Thoracic aorta (tissue), 2 donors: ENCODE data around the gene CCDC91. TPM values are rescaled to one million over a fixed set of nuclear protein-coding genes. Genes with fewer than 3 reads are reported as not detected.

Source experiments
- ATAC-seq: fragments of 150-250 bp; one replicate; pipeline ENCODE4 v1.8.0; 2017; ENCODE audit warnings: low read depth; ENCODE audit not compliant: insufficient number of reproducible peaks, low FRiP score
- DNase-seq: peaks from one replicate; pipeline ENCODE4 v3.0.0-alpha.2; 2020; ENCODE audit warnings: low spot score
- H3K27ac ChIP-seq, 2 donors: fragments of 200-600 bp; sonication (generic); 1 replicate in 1 of 2; 2 replicates in 1 of 2; pipeline ENCODE4 v1.5.1; 2016; ENCODE audit warnings: mild to moderate bottlenecking in 2 of 2, moderate library complexity in 2 of 2
- H3K27me3 ChIP-seq: fragments of 200-600 bp; sonication (generic); replicated peaks from 2 replicates; pipeline ENCODE4 v1.6.0; 2016; ENCODE audit warnings: mild to moderate bottlenecking; ENCODE audit not compliant: insufficient read depth
- H3K36me3 ChIP-seq: fragments of 200-600 bp; sonication (generic); one replicate; pipeline ENCODE4 v1.5.1; 2016
- H3K4me1 ChIP-seq, 2 donors: fragments of 200-600 bp; sonication (generic); 1 replicate in 1 of 2; 2 replicates in 1 of 2; pipeline versions ENCODE4 v1.5.1 to v1.6.0; 2016; ENCODE audit warnings: low read depth in 2 of 2, mild to moderate bottlenecking in 1 of 2; ENCODE audit not compliant: control insufficient read depth in 1 of 2
- H3K4me3 ChIP-seq: fragments of 200-600 bp; sonication (generic); 2 replicates; pipeline ENCODE4 v1.5.1; 2016; ENCODE audit warnings: mild to moderate bottlenecking
- H3K9me3 ChIP-seq: fragments of 200-600 bp; sonication (generic); 2 replicates; pipeline ENCODE4 v1.5.1; 2016
- CTCF ChIP-seq: fragments of 200-600 bp; sonication (generic); IDR thresholded peaks from one replicate; pipeline ENCODE4 v1.5.1; 2019; ENCODE audit warnings: antibody characterized with exemption
- total RNA-seq, 2 donors: library from RNA; depleted of rRNA; stranded (reverse); fragments of >200 nt; gene quantifications; one replicate each; pipeline versions ENCODE4 v1.1.0 to v1.2.3, GENCODE V29; 2016

Gene CCDC91
- total RNA-seq, 2 donors from 2014 or later, result 26.6 to 27.6 TPM

DNA sequence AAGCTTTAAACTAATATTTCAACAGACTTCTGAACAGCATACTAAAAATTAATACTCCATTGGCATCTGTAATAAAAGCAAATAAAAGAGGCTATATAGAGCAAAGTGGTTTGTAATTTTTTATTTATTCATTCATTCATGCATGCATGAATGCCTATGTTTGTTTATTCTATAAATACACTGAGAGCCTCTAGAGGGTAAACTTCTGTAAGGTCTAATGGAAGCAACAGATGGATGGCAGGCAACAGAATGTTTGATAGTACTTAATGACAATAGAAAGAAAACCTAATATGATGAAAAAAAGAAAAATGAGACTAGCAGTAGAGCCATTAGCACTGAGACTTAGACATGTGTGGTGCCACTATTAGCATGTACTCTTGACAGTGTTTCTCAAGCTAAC, 253.1 kb downstream of the CCDC91 start:
- H3K27ac ChIP-seq, result no peak overlapping the region
- H3K36me3 ChIP-seq, result no peaks in the 10 kb centered on the region
- no peak for DNase-seq
- H3K9me3 ChIP-seq, result no peaks in the 10 kb centered on the region
- no peak for TF ChIP-seq CTCF
- no peak overlapping the region for H3K4me3 ChIP-seq
- no peaks in the 10 kb centered on the region for H3K4me1 ChIP-seq
- ATAC-seq, result no peak
- H3K27me3 ChIP-seq, result no peaks in the 10 kb centered on the region

DNA sequence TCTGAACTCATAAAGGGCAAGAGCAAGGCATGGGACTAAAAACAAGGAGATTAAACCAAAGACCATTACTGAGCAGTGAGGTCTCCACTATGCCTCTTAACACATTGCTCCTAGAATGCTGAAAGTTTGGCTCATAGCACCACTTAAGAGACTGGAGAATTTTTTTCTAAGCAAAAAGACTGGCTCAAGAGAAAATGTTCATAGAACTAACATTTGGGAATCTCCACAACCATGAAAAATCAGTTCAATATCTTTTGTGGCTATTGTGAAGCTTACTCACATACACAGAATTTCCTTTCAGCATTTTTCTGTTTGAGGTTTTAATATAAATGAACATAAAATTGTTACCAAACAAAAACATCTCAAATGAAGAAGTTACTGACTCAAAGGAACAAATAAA, 255.8 kb downstream of the CCDC91 start:
- ATAC-seq (no peak), DNase-seq (no peak)
- no peaks in the 10 kb centered on the region for H3K27me3 ChIP-seq
- no peak for TF ChIP-seq CTCF
- H3K27ac ChIP-seq, result no peak overlapping the region
- H3K4me3 ChIP-seq, result no peak overlapping the region
- H3K9me3 ChIP-seq, result no peaks in the 10 kb centered on the region
- H3K36me3 ChIP-seq, result no peaks in the 10 kb centered on the region
- no peaks in the 10 kb centered on the region for H3K4me1 ChIP-seq

GRCh38 chr12:28453686-28454085, 263.4 kb downstream of the CCDC91 start:
- no peak overlapping the region for H3K27ac ChIP-seq
- H3K4me3 ChIP-seq, result no peak overlapping the region
- H3K9me3 ChIP-seq, result no peaks in the 10 kb centered on the region
- no peak for DNase-seq
- H3K27me3 ChIP-seq, result no peaks in the 10 kb centered on the region
- H3K4me1 ChIP-seq, result peaks cover 0 to 5% of the 10 kb centered on the region in 2 donors
- no peak for ATAC-seq
- no peaks in the 10 kb centered on the region for H3K36me3 ChIP-seq
- TF ChIP-seq CTCF, result no peak

DNA sequence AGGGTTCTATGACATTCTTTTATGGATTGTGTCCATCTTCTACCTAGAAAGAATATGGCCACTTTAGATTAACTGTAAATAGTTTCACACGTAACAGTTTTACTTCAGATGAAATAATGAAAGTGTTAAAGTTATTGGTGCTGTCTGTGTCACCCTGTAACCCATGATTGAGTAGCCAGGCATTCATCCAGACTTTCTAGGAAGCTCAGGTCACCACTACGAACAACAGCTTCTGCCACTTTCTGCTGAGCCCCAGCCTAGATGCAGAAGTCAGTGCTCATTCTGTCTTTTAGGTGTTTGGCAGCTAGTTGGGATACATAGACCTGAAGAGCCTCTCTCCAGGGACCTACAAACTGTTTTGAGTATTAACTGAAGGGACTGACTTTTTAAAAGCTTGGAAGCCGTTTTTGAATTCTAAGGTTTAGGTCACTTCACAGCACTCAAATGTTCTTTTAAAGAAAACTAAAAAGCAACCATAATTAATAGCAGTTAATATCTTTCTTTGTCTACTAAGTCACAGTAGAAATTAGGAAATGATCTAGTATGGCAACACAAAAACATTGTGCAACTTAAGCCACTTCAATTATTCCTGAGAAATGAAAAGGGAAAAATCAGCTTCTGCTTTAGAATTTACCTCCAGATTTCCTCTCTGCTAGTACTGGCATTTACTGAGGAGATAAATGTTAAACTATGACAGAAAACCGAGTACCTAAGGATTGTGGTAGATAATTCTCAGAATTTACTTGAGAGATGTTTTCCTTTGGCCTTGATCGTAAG, 266.9 kb downstream of the CCDC91 start:
- TF ChIP-seq CTCF, result no peak
- Histone ChIP-seq H3K9me3 (no peaks in the 10 kb centered on the region), H3K36me3 (no peaks in the 10 kb centered on the region), H3K4me3 (no peak overlapping the region), H3K4me1 (peaks cover 0 to 5% of the 10 kb centered on the region in 2 donors), H3K27me3 (no peaks in the 10 kb centered on the region), H3K27ac (no peak overlapping the region)
- ATAC-seq, result no peak
- no peak for DNase-seq

DNA sequence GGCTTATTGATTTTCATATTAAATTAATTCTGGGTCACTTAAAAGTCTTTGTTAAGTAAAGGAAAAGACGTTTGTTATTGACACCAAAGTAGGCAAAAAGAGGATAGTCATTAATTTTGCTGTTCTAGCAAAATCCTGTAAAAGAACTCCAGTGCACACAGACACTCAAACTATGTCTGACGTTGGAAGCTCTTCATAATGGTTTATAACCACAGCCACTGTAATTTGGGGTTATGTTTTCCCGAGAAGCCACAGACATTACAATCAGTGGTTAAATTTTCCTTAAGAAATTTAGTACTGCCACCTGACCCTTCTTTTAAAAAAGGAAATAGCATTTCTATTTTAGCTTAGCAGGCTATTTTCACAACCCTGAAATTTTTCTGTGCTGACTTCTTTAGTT, 267.5 kb downstream of the CCDC91 start:
- Histone ChIP-seq H3K27me3 (no peaks in the 10 kb centered on the region), H3K4me1 (peaks cover 0 to 5% of the 10 kb centered on the region in 2 donors), H3K4me3 (no peak overlapping the region), H3K27ac (no peak overlapping the region), H3K36me3 (no peaks in the 10 kb centered on the region), H3K9me3 (no peaks in the 10 kb centered on the region)
- ATAC-seq (no peak), DNase-seq (no peak)
- TF ChIP-seq CTCF, result no peak
